ENCODE data around the gene CCNL1. TPM values are rescaled to one million over a fixed set of nuclear protein-coding genes. Genes with fewer than 3 reads are reported as not detected.

The CCNL1 gene
- total and polyA plus RNA-seq, 2 of the 4 experiments (the other 2 are of a cell fraction), result 60.9 to 83.3 TPM

DNA sequence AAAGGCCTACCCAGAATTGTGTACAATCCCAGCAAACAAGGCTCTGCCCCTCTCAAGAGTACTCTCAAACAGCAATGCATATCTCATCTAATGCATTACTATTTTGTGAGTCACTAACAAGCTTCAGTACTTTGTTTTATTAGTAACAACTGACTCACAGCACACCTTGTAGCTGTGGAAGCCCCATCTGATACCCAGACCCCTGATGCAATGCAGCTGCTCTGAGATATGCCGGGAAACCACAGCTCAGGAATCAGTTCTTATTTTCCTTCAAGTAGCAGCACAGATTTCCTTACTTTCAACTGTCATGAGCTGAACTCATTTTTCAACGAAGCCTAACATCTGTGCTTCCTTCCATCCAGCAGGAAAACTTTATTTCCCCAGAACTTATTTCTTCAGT, 37.8 kb downstream of the CCNL1 start:
- no peak overlapping the region for H3K9ac ChIP-seq (ENCODE audit: low read depth, low read length)
- H3K27me3 ChIP-seq (ENCODE audit: control insufficient read depth, insufficient read depth, low read length), result no peaks in the 10 kb centered on the region
- no peak overlapping the region; the same call in 1 of the 2 replicates for H4K5ac ChIP-seq (ENCODE audit: low read depth, low read length)
- no peak overlapping the region for H2AK9ac ChIP-seq (replicated peaks; ENCODE audit: low read depth, low read length, poor library complexity)
- no peaks in the 10 kb centered on the region for H3K9me3 ChIP-seq (ENCODE audit: control insufficient read depth, insufficient read depth, low read length)
- H3K4me3 ChIP-seq (ENCODE audit: insufficient read depth, low read depth, low read length), result no peak overlapping the region
- intact Hi-C loops (cut with micrococcal nuclease), result no loop called here
- TF ChIP-seq MAZ (IDR thresholded peaks at IDR 0.05; ENCODE audit: borderline replicate concordance, low read depth, low read length) (peak; percentile 55; the same call in 1 of the 2 replicates), CEBPB (IDR thresholded peaks at IDR 0.05; ENCODE audit: low read depth, low read length) (peak; percentile 94), RCOR1 (IDR thresholded peaks at IDR 0.05; ENCODE audit: insufficient replicate concordance, low read length) (peak; percentile 81), POLR2A (IDR thresholded peaks at IDR 0.05; ENCODE audit: low read depth, low read length) (no peak), ELK1 (IDR thresholded peaks at IDR 0.05; ENCODE audit: borderline replicate concordance, low read depth, low read length) (no peak), FOS (IDR thresholded peaks at IDR 0.05; ENCODE audit: low read depth, low read length) (peak; percentile 97), BHLHE40 (IDR thresholded peaks at IDR 0.05; ENCODE audit: low read depth, low read length) (peak; percentile 58; the same call in 1 of the 2 replicates), MAFK (IDR thresholded peaks at IDR 0.05; ENCODE audit: low read depth, low read length) (no peak)
- CTCF ChIA-PET, result interaction anchor here (0.8 to 1.6 kb wide), 5 partner anchors 8 to 34 kb away, joined by 3 to 5 read pairs (median 3); no protein-coding TSS in a partner anchor
- H3K18ac ChIP-seq (ENCODE audit: low read depth, low read length), result peak overlapping the region; percentile 33; the same call in 1 of the 2 replicates
- WGBS, 2 experiments (ENCODE audit: extremely low coverage in 2 of 2, insufficient read length in 1 of 2), result 0% methylated on average over 1 of the region's 2 CpGs; no CpG with 5 or more reads in 1 of the 2 experiments
- H2BK5ac ChIP-seq (ENCODE audit: low read depth, low read length, poor library complexity, severe bottlenecking), result peak overlapping the region; percentile 41
- H3K4ac ChIP-seq (ENCODE audit: low read depth, low read length), result peak overlapping the region; percentile 47; the same call in 1 of the 2 replicates
- peak overlapping the region; percentile 69; the same call in 1 of the 2 replicates for H4K91ac ChIP-seq (ENCODE audit: insufficient read depth, low read depth, low read length)
- H3K79me1 ChIP-seq (ENCODE audit: low read depth in 1 of 2, low read length in 2 of 2), result 0 out of 4 replicates have a peak, but pooled peaks cover 0 to 5% of the 10 kb centered on the region in 2 experiments
- in situ Hi-C loops (cut with MboI; ENCODE audit: low sequenced_read_pairs), result no loop called here
- H2BK20ac ChIP-seq (ENCODE audit: low read depth, low read length), result peak overlapping the region; percentile 49
- dilution Hi-C loops (cut with HindIII; ENCODE audit: low sequenced_read_pairs, unreplicated experiment), result no loop called here
- no peaks in the 10 kb centered on the region for H3K36me3 ChIP-seq (ENCODE audit: control insufficient read depth, insufficient read depth, low read length)
- H3K56ac ChIP-seq (ENCODE audit: extremely low read depth, insufficient read depth, low read length), result peak overlapping the region; percentile 40; the same call in 1 of the 2 replicates
- ATAC-seq (ENCODE audit: low read depth) (peak; percentile 91), DNase-seq (peak; percentile 99)
- BruUV-seq (replicated peaks), result no TSS peak
- H2AFZ ChIP-seq (replicated peaks; ENCODE audit: low read length, poor library complexity), result no peak overlapping the region
- H3K14ac ChIP-seq (replicated peaks; ENCODE audit: low read depth, low read length), result 0 out of 2 replicates have a peak overlapping the region, but pooled peaks have one; percentile 74
- peak overlapping the region in 1 of 2 experiments; percentile 54; a peak in 1 of 4 replicates for H4K8ac ChIP-seq (ENCODE audit: low read depth in 2 of 2, low read length in 2 of 2)
- 0 out of 2 replicates have a peak overlapping the region, but pooled peaks have one; percentile 20 for H3K23ac ChIP-seq (ENCODE audit: low read depth, low read length)
- no peak overlapping the region for H2BK15ac ChIP-seq (ENCODE audit: low read depth, low read length)
- H3K9me1 ChIP-seq (ENCODE audit: insufficient read depth, low read length), result peaks cover 13% of the 10 kb centered on the region
- no peak overlapping the region for H3K27ac ChIP-seq (ENCODE audit: insufficient read depth, low read length)
- H2BK120ac ChIP-seq (ENCODE audit: low read depth, low read length), result peak overlapping the region; percentile 70
- H3K4me1 ChIP-seq (ENCODE audit: control insufficient read depth, insufficient read depth, low read length), result peaks cover 10% of the 10 kb centered on the region
- POLR2A ChIA-PET (ENCODE audit: unreplicated experiment), result interaction anchor here (1.3 kb wide), 1 partner anchor 33 kb away, joined by 5 read pairs; no protein-coding TSS in a partner anchor
- no peaks in the 10 kb centered on the region for H4K20me1 ChIP-seq (ENCODE audit: insufficient read depth, low read length)
- no peak overlapping the region for H2AK5ac ChIP-seq (ENCODE audit: low read depth, low read length)
- H3K4me2 ChIP-seq (ENCODE audit: low read depth, low read length), result peak overlapping the region; percentile 17; the same call in 1 of the 2 replicates

All from IMR-90 (cell line).